HCT116 (cell line): ENCODE measurements around the gene KCNK10.

Source experiments
- ATF3 ChIP-seq: IDR thresholded peaks from 2 replicates; pipeline ENCODE4 v1.6.1; 2012
- CTCF ChIP-seq, 3 experiments: fragments of 200-600 bp in 1 of 3; sonication (generic) in 1 of 3; IDR thresholded peaks in 2 of 3; conservative IDR thresholded peaks in 1 of 3; 2 replicates each; pipeline ENCODE4 v1.5.1; 2012 to 2017; ENCODE audit warnings: low read depth in 2 of 3, low read length in 2 of 3, antibody characterized with exemption in 1 of 3, borderline replicate concordance in 1 of 3, control low read depth in 1 of 3, mild to moderate bottlenecking in 1 of 3, mixed read lengths in 1 of 3, mixed run types in 1 of 3, moderate library complexity in 1 of 3; ENCODE audit not compliant: insufficient read depth in 1 of 3
- JUND ChIP-seq: IDR thresholded peaks from 2 replicates; pipeline ENCODE4 v1.6.1; 2012
- MAX ChIP-seq: IDR thresholded peaks from 2 replicates; pipeline ENCODE4 v1.6.1; 2012
- POLR2A ChIP-seq: IDR thresholded peaks from 2 replicates; pipeline ENCODE4 v1.7.0; 2011; ENCODE audit warnings: borderline replicate concordance; ENCODE audit not compliant: insufficient read depth, insufficient read length; ENCODE audit errors: extremely low read depth
- ZFX ChIP-seq: fragments of 450-650 bp; IDR thresholded peaks from 2 replicates; pipeline ENCODE4 v1.6.1; 2017
- ZNF274 ChIP-seq: fragments of 200-500 bp; sonication (Bioruptor generic); IDR thresholded peaks from 2 replicates; pipeline ENCODE4 v1.6.1; 2014; ENCODE audit warnings: mild to moderate bottlenecking, low read depth, low read length, inconsistent platforms

- TF ChIP-seq ATF3 = no peak
- TF ChIP-seq CTCF (IDR thresholded peaks at IDR 0.05 in 2 of 3, conservative IDR thresholded peaks at IDR 0.05 in 1 of 3; ENCODE audit: borderline replicate concordance in 1 of 3, insufficient read depth in 1 of 3, low read depth in 2 of 3, low read length in 2 of 3) = no peak
- no peak for TF ChIP-seq ZNF274
- no peak for TF ChIP-seq ZFX
- TF ChIP-seq POLR2A = no peak
- no peak for TF ChIP-seq MAX
- no peak for TF ChIP-seq JUND
Measured at GRCh38 chr14:88364710-88365413, 41.8 kb upstream of the KCNK10 start.
